EH (cell line): ENCODE data around the gene FOXL1.
"Not testable (repeated sequence)": the region's sequence is repeated elsewhere in the genome, so short reads cannot be mapped to it uniquely, and the experiment has no call there.

Experiments
- DNase-seq: peaks from one replicate; pipeline ENCODE4 v3.0.0-alpha.2; 2015; ENCODE audit warnings: low read depth

Gene FOXL1

DNA sequence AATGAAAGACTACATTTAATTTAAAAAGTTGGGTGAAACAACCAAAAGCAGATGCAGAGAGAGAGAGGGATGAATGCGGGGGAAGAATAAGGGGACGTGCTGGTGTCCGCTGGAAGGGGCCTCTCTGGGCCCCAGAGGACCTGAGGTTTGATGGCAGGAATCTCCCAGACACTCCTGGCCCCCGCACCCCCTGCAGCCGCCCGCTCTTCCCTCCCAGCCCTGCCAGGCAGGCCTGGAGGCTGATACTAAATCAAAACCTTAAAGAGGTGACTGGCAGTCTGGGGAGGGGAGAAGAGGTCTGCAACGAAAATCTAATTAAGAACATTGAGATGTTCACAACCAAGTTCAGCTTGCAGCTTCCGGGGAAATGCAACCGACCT lies 2.4 kb downstream of the FOXL1 start:
- no peak for DNase-seq

DNA sequence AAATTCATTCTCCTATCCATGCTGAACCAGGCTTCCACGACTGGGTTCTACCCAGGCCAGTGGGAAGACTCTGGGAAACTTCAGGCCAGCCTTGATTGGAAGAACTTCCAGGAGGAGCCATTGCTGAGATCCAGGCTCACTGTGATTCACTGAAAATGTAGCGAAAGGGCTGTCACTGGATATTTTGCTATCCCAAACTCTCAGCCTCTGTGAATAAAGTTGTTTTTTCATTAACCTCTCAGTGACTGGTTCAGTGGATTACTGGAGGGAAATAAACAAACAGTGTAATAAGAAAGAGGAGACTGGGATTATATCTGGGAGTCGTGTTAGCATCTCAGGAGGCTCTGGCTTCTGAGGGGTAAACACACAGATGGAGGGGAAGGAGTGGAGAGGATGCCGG lies 3.1 kb downstream of the FOXL1 start:
- DNase-seq: peak; percentile 53

DNA sequence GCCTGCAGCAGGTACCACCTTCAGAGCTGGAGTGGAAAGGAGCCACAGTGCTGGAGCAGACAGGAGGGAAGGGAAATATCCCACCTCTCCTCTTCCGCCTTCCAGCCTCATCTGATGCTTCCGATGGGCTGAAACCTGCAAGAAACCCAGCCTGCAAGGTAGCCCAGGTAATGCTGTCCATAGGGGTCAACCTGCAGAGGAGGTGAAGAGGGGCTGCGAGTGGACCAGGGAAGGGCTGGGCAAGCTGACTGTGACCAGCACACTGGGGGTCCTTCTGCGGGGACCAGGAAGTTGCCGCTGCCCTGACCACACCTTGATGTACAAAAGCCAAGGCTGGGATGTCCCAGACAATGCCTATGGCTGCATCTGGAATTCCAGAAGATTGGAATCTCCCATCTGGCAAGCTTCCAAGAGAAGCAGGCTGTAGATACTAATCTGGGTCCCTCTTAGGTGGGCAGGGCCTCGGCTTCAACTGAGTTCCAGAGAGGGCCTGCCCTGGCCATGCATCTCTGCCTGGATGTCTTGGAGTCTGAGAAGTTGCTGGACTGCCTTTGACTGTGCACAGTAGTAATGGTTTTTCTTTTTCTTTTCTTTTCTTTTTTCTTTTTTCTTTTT lies 5.8 kb downstream of the FOXL1 start:
- peak; percentile 65 for DNase-seq

DNA sequence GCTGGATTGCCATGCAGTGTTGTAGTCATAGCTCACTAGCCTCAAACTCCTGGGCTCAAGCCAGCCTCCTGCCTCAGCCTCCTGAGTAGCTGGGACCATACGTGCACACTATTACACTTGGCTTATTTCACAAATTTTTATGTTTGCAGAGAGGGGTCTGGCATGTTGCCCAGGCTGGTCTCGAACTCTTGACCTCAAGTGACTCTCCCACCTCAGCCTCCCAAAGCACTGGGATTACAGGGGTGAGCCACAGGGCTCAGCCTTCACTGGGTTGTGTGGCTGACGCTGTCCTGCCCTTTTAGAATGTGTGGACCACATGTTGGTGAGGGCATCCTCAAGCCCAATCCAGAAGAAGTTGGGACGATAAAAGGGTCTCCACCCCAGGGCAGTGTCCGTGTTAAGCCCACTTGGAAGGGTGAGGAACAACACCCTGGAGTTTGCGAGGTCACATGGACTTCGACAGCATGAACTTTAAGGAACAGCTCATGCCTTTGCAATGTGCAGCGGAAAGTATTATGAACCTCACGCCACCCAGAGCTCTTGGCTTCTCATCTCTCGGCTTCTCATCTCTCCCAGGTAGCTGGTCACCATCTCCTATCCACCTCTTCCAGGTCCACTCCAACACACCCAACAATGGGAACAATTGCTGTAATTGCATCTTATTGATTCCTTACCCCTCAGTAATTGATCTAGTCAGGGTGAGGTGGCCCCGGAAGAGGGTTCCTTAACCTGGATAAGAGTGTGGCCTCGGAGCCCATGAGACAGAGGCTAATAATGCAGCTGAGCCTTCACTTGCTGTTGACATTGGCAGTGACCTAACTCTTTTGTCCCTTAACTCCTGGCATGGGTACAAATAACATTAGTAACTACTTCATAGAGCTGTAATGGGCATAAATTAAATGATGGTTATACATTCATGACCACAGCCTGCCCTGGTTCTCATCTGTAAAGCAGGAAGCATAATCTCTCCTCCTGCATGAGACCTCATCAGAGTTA lies 6.7 kb downstream of the FOXL1 start:
- peak; percentile 86 for DNase-seq

DNA sequence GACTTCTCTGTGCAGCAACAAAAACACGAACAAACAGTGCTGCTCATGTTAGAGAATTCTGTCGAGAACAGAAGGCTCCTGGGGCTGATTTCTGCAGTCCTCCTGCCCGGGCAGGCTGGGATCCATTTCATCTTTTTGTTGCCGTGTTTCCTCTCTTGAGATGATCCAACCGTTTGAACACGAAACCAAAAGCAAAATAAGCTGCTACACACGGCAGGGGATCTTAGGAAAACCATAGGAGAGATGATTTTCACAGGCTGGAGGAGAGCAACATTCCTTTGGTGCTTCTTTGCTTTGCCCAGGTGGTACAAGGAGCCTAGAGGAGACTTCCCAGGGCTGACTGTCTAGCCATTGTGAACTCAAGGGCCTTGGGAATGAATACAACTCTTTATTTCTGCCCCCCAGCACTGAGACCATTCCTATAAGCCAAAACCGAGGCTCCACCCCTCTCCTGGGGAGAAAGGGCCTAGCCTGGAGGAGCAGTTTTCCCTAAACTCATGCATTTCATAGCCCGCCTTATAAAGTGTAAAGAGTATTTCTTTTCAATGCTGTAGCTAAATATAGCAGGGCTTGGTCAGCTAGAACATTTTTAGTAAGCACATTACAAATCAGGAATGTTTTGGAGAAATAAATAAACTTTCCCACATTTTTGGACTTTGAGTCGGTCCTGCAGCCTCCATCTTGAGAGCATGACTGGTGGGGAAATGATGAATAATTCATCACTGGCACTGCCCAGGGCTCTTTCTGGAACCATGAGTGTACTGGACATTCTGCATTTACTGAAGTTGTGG lies 7.7 kb downstream of the FOXL1 start:
- DNase-seq: peak; percentile 97

DNA sequence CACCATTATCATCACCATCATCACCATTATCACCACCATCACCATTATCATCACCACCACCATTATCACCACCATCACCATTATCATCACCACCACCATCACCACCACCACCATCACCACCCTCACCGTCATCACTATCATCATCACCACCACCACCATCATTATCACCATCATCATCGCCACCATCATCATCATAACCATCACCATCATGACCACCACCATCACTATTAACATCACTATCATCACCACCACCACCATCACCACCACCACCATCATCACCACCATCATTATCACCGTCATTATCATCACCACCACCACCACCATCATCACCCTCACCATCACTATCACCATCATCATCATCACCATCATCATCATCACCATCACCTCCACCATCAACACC lies 9.1 kb downstream of the FOXL1 start:
- DNase-seq: no peak

DNA sequence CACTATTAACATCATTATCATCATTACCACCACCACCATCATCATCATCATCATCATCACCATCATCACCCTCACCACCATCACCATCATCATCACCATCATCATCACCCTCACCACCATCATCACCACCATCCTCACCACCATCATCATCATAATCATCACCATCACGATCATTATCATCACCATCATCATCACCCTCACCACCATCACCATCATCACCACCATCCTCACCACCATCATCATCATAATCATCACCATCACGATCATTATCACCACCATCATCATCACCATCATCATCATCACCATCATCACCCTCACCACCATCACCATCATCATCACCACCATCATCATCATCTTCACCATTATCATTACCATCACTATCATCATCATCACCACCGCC lies 9.6 kb downstream of the FOXL1 start:
- not testable (repeated sequence) for DNase-seq

DNA sequence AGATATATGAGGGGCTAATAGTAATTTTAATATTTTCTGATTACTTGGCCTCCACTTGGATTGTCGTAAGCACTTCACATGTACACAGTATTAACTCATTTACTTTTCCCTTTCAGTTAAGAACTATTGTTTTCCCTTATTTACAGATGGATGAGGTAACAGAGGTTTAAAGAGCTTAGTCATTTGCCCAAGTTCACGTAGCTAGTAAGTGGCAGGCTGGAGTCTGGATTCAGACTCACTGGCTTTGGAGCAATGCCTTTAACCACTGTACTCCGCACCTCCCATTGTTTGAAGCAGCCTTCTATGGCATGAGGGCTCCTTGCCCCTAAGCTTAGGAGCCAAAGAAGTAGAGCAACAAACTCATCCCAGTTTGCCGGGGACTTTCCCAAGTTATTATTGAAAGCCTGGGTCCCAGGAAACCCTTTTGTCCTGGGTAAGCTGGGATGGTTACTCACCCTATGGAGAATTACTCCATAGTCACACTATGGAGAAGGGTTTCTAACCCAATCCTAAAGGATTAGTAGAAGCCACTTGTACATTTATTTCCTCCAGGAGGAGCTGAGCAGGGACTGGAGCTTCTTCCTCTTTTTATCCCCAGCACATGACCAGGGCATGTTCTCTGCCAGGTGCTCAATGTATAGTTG lies 12.3 kb downstream of the FOXL1 start:
- DNase-seq: peak; percentile 92

DNA sequence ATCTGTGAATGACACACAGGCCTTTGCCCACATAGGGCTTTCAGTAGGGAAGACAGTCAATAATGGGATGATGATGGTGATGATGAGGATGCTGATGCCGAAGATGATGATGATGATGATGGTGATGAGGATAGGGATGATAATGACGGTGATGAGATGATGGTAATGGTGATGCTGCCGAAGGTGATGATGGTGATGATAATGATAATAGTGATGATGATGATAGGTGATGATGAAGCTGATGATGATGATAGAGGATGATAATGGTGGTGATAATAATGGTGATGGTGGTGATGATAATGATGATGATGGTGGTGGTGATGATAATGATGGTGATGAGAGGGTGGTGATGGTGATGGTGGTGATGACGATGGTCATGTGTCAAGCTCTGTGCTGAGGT lies 12.9 kb downstream of the FOXL1 start:
- no peak for DNase-seq

DNA sequence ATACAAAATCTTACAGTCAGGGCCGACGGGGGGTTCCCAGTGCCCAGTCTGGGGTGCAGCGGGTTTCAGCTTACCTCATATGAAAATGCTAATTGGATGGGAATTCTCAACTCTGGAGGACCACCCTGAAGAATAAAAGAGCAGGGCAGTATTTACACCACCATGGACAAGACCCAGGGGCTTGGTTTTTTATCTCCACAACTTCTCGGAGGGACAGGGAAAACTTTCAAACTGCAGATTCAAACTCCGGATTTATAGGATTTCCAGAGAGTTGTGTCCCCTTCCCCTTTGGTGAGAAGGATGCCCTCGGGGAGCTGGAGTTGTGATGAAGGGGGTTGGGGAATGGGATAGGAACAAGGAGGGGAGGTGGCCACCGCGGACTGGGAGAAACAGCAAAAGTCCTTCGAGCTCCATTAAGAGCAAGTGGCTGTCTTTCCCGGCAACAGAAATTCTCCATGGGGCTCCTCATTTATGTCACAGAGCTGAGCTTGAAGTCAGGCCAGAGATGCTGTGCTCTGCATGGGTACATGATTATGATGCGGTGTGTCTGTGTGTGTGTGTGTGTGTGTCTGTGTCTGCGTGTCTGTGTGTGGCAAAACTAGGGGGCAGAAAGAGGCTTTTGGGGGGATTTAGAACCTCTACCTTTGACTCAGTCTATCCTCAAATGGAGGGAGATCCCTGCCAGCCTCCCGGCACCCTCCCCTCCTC lies 15.7 kb downstream of the FOXL1 start:
- DNase-seq: no peak

DNA sequence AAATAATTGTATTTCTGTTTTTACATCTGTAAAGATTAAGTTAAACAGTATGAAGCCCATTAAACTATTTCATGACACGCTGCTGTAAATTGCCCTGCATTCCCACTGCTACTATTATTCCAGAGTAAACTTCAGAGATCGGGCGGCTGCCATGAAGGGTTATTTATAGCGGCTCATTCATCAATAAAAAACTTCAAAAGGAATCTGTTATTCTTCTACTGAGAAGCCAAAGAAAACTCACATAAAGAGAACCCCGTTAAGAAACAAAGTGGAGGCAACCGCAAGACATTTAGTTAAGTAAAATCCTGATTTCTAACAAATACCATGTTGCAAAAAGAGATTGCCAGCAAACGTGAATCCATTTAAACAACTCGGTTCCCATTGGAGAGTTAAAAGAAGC lies 16.4 kb downstream of the FOXL1 start:
- DNase-seq: peak; percentile 88

DNA sequence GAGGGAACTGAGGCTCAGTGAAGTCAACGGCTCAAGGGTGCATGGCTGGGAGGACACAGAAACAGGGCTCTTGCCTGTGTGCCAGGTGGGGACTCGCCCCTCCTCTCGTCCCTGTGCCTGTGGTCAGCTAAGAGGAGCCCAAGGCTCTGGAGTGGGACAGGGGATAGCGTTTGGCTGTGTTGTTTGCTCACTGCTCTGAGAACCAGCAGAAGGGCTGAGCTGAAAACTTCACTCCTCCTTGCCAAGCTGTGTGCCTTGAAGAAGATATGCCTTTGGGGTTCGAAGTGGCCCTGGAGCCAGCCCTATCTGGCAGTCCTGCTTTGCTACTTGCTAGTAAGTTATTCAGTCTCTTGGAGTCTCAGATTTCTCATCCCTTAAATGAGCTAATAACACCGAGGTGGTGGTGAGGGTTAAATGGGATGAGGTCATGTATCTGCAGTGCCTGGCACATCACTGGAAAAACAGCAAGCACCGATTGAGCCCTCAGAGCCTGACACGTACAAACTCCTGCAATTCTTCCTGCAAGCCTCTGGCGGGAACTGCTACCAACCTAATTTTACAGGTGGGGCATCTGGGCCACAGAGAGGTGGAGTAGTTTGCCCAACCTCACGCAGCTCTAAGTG lies 17.7 kb downstream of the FOXL1 start:
- peak; percentile 69 for DNase-seq

DNA sequence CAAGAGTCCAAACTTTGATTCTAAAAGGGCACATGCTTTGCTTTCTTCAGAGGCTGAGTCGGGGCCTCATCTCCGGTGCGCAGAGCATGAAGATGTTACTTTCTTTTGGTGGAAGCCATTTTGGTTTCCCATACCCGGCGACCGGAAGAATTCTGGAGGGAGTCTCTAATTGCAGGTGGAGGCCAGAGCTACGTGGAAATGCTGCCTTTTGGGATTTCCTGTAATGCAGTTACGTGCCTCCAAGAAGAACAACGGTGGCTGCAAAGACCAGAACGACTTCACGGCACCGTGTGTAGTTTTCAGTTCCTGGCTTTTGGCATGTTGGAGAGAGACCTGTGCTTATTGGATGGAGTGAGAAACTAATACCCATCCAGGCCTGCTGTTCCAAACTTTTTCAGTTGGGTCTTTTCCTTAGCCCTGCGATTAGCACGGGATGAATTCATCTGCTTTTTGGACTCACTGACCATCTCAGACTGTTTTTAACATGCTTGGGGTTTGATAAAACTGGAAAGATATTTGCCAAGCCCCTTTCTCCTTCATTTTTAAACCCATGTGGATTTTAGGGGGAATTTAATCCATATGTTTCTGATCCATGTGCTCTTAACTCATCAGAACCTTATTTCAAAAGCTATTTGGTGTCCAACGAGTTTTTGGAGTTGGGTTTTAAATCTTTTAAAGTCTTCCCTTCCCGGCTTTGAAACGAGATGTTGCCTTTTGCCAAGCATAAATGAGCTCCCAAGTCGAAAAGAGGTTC lies 19.0 kb downstream of the FOXL1 start:
- no peak for DNase-seq

DNA sequence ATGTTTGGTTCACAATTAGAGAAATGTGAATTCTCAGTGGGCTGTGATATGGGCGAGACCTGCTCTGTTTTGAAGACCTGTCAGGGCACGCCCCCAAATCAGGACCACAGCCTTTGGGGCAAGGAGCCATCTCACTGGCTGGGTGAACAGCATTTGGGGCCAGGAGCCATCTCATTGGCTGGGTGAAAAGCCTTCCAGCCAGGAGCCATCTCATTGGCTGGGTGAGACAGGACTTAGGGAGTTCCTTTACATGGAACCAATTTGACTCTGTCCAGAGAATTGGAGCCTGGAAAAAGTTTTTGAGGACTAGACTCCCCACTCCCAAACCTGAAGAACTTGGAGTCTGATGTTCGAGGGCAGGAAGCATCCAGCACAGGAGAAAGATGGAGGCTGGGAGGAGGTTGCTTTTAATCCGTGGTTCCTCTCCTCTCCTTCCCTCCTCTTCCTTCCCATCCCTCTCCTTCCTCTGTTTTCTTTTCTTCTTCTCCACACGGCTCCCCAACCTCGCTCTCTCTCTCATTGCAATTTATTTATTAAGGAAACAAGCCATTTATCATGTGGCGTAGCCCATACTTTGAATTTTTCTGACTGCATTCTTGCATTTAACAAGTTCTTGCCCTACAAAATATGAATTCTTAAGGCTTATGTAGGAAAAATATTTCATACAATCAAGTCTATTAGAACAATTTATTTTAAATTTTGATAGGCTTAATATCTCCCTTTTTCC lies 19.7 kb downstream of the FOXL1 start:
- DNase-seq: peak; percentile 68

DNA sequence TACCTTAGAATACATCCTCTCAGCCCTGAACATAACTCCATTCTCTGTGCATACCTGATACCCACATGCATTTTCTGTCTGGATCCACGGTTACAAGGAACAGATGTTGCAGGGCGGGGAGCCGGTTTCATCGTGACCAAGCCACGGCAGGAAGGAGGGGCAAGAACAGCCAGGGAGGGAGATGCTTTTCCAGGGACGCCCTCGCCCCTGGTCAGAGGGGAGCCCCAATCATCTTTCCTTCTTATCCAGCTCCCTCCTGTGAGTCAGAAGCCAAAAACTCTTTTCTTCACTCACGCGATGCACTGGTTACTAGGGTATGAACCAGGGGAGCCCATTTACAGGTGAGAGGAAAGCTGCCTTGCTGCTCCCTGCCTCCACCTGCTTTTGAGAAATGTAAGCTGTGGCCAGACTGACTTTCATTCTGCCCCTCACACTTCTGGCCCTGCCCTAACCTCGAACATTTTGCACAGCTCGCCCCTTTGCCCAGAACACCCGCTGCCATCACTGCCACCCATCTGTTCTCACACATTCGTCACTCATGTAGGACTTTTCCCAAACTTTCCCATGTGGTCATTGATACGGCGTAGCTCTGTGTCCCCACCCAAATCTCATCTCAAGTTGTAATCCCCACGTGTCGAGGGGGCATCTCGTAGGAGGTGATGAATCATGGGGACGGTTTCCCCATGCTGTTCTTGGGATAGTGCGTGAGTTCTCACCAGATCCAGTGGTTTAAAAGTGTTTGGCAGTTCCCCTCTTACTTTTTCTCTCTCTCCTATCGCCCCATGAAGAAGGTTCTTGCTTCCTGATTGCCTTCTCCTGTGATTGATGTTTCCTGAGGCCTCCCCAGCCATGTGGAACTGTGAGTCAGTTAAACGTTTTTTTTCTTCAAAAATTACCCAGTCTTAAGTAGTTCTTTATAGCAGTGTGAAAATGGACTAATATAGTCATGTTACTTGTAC lies 20.5 kb downstream of the FOXL1 start:
- DNase-seq: peak; percentile 80

DNA sequence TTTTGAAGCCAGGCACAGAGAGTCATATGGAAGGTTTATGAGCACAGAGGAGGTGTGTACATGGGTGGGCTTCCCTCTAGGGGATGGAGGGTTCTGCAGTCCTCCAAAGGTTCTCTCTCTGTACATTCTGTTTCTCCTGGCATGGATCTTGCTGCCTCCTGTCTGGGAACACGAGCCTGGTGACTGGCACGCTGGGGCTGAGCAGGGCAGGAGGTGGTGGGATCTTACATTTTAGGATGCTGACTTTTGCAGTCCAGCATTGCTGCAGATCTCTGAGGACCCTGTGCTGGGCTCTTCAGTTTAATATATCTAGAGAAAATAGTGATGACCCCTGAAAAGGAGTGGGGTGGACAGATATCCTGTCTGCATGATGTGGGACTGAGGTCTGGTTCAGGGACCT lies 23.0 kb downstream of the FOXL1 start:
- DNase-seq: no peak

DNA sequence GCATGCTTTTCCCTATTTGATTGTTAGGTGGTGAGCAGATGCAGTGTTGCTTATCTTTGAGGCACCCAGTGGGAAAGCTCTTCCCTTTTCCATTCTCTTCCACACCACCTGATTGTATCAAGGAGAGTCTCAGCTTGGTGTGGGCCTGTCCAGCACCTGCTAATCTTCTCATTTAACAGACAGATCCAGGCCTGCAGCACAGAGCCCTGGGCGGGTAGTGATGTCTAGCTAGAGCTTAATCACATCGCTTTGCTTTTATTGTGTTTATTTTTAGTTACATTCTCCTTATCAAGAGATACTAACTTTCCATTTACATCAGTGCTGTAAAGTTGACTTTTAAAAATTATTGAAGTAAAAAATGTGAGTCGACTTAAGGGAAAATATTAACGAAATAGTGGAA lies 24.2 kb downstream of the FOXL1 start:
- no peak for DNase-seq

DNA sequence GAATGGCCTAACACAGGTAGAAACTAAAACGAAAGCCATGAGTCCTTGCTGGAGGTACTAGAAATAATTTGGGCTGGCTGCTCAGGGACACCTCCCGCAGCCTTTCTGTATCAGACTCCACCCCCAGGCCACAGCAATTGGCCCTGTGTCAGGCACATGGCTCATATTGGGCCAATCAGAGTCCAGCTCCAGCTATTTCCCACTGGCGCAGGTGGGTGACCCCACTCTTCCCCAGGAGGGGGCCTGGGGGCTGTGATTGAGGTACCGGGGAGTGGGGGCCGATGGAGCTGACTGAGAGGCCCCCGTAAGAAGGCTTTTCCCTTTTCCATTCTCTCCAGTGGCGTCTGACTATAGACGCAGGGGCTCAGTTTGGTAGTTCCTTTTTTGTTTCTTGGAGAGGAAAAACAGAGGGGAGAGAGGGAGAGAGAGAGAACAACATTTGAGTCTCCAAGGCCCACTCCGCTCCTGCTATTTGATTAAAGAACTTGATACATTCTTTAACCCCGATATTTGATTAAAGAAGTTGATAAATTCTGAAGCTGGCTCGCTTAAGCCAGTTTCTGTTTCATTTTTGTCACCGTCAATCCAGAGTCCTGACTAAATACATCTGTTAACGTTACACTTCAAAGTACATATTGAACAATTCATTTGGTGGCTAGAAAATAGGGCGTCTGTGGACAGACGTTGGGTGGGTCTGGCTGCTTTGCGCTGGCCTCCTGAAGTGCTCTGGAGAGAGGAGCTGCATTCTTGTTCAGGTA lies 26.3 kb downstream of the FOXL1 start:
- no peak for DNase-seq
